HG02588 (cell line): ENCODE data around the gene SRSF4.

Source experiments
- ATAC-seq: cut with Tn5 transposase; IDR thresholded peaks from one replicate; pipeline ENCODE4 v1.9.1; 2021; ENCODE audit warnings: mild to moderate bottlenecking, moderate library complexity; ENCODE audit not compliant: unreplicated experiment

The SRSF4 gene

DNA sequence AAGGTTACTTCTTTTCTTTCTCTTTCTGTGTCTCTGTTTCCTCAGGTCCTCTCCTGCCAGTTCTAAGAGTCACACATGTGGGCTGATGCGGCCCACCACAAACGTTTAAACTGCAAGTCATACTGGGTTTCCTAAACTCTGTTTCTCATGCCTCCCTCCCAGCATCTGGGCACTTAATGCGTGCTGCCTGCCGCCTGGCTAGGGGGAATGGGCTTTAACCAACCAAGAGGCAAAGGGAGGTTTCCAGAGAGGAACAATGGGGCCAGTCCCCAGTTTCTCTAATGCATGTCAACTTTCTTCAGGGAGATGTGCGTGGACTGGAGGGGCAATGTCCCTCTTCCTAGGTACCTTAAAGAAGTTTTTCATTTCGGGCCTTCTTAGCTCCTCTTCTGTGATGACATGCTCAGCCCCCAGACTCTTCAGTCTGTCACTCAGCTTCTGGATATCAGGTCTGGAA lies 19.9 kb upstream of the SRSF4 start:
- no peak for ATAC-seq

DNA sequence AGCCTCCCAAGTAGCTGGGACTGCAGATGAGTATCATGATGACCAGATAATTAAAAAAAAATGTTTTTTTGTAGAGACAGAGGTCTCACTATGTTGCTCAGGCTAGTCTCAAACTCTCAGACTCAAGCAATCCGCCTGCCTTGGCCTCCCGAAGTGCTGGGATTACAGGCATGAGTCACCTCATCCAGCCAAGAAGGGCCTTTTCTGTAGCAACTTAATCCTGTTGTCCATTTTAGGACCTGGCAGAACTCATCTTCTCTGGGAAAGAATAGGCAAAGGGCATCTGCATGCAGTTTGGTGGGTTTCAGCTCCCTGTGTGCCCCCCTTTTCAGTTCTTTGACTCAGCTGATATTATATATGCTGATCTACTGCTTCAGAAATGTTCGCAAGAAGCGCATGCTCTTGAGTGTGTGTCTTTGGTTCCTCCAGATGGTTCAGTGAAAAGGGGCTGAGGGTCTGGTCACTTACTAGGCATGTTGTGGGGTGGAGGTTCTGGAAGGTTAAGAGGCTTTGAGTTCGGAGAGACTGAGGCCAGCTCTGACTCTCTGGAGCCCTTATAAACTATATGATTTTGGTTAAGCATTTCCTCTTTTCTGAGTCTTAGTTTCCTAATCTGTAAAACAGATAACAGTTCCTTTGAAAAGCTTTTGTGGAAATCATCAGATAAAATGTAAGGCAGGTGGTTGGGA lies 19.4 kb upstream of the SRSF4 start:
- no peak for ATAC-seq

DNA sequence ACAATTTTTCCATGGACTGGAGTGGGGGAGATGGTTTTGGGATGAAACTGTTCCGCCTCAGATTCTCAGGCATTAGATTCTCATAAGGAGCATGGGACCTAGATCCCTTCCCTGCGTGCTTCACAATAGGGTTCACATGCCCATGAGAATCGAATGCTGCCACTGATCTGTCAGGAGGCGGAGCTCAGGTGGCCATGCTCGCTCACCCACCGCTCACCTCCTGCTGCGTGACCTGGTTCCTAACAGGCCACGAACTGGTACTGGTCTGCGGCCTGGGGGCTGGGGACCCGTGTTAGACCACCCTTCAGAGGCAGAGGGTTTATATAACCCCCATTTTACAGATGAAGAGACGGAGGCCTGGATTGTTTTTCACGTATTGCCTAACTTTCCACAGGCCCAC lies 16.3 kb upstream of the SRSF4 start:
- ATAC-seq, result no peak

DNA sequence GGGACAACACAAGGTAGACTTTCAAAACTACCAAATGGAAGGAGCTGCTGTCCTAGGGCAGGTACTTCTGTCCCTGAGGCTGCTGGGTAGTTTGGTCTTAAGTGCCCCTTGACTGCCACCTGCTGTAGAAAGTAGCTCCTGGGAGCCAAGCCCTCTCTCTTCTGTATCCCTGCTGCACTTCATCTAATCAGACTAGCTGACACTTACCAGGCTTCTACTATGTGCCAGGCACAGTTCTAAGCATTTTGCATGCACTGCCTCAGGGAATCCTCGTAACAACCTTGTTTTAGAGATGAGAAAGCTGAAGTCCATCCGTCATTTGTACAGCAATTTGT lies 15.9 kb upstream of the SRSF4 start:
- ATAC-seq, result no peak

DNA sequence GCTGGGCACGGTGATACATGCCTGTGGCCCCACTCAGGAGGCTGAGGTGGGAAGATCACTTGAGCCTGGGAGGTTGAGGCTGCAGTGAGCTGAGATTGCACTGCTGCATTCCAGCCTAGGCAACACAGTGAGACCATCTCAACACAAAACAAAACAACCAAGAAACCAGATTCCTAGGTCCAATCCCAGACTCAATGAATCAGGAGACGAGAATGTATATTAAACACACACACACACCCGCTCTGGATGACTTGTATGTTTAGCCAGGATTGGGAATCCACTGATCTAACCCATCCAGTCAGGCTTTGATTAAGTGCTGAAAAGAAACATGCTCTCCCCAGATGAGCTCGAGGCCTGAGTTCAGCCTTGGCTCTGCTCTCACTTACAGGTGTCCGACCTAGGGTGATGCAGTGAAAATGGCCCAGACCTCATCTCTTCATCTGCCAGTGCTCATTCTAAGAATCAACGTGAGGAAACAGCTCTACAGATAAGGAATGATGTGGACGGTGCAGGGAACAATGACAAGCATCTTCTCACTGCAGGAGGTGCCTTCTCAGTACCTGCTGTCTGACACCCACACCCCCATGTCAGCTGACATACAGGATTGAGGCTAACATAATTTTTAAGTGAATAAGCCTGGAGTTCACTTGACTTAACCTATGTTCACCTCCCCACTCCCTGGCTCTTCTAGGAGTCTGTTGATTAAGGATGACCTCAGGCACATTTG lies 15.3 kb upstream of the SRSF4 start:
- no peak for ATAC-seq

DNA sequence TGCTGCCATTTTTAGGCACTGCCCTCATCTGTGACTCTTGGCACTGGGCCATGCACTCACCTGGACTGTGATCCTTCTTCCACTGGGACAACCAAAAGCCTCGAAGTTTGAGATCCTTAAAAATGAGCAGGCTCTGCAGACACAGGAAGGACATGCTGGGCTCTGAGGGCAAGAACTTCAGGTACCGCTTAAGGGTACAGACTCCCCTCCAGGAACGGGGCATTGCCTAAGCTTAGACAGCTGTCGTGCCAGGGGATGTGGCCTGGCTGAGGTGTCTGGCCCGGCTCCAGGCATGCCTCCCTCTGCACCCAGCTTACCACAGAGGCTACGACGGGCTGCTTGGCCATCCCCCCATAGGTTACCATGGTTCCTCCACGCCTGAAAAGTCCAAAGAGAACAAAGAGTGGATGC lies 14.2 kb upstream of the SRSF4 start:
- no peak for ATAC-seq

DNA sequence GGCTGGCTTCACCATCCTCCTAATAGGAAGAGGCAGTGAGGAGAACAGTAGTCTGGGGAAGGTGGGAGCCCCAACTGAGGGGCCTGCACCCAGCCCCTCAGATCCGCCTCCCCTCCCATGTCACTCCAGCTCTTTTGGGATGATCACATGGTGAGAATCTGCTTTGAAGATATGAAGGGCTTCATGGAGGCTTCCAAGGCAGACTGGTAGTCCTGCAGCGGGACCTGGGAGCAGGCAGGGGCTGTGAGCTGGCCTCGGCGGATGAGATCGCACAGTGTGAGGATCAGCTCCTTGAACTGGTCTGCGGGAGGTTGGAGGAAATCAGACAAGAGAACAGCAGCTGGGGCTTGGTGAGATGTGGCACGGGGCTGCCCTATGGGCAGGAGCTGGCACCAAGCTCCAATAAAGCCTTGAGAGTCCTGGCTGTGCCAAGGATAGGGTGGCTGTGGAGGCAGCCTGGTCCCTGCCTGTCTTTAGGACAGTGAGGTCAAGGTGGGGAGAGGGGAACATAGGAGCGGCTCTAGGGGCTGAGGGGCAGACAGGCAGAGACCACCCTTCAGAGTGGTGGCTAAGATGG lies 12.3 kb upstream of the SRSF4 start:
- ATAC-seq, result no peak

DNA sequence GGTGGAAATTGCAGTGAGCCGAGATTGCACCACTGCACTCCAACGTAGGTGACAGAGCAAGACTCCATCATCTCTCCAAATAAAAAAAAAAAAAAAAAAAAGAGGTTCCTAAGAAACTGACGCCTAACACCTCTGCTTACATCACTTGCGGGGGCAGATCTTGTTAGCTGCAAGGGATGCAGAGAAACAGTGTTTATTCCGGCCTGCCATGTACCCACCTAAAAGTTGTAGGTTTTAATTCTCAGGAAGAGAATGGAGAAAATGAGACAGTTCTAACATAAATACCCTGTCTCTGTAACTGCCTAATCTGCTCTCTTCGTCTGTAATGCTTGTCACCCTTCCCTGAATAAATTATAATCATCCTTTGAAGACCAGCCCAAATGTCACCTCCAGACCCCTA lies 9.0 kb upstream of the SRSF4 start:
- ATAC-seq, result no peak

DNA sequence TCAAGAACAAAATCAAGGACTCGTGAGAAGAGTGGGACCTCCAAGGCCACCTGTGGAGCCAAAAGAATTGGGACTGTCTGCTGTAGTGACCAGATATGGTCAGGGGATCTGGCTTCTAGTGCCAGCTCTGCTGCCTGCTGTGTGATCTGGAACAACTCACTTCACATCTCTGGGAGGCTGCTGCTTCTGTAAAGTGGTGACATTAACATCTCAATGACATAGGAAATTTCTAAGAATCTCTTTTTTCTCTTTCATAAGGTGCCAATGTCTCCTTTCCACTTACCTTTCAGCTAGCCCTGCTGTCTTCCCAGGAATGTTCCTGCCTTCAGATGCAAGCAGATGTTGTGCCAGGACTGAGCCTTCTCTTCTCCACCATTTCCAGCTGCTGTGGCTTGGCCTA lies 5.0 kb upstream of the SRSF4 start:
- ATAC-seq, result no peak

DNA sequence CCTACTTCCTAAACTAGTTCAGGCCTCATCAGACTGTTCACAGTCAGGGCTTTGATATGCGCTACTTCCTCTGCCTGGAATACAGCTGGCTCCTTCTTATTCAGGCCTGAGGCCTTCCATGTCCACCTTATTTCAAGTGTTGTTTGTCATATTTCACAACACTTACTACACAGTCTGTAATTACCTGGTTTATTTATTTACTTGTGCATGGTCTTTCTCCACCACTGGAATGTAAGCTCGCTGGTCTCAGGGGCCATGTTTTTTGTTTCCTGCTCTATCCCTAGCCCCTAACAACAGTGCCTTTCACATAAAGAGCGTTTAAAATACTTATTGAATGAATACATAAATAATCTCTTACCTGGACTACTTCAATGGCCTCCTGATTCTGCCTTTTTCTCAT lies 4.6 kb upstream of the SRSF4 start:
- no peak for ATAC-seq

DNA sequence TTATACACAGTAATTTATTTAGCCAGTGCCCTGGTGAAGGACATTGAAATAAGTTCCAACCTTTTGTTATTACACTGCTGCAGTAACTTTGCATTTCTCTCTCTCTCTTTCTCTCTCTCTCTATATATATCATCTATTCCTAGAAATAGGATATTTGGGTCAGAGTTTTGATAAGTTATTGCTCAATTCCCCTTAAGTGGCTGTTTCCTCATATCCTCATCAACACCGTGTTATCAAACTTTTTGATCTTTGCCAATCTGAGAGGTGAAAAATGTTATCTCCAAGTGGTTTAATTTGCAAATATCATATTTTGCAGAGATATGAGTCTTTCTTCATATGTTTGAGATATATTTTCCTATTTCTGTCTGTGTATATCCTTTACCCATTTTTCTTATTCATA lies 1.6 kb upstream of the SRSF4 start:
- no peak for ATAC-seq

DNA sequence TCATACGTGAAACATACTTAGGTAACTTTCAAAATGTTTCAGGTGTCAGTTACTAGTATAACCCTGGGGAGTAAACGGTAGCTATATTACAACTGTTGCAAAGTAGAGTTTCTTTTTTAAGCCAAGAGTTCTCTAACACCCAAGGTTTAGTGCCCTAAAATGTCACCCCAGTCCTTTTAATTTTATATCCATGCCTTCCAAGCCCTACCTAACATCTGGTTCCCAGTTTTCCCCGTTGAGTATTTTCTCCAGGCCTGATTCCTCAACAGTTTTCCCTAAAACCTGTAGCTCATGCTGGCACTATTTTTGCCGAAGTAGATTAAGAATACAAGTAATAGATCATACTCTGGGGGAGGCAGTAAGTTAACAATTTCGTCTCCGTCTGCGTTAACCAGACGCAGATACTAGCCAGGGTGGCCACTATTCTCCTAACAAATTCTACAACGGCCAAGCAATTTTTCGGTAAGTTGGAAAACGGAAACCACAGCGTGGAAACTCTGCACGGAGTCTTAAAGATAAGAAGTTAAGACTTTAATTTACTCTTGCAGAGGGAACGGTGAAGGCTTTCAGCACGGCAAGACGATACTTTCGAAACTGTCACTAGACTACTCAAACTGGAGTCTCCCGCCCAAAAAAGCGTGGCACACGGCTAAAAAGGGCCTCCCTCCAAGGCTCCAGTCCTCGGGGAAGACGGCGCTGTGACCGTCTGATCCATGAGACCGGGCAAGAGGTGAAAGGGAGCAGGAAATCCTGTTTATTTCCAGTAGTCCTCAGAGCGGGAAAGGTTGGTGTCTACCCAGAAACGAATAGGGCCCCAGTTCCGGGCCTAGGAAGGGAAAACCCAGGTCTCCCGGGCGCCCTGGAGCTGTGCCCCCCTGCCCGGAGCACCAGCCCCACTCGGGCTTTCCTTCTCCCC lies 945 bp downstream of the SRSF4 start:
- ATAC-seq, result no peak

DNA sequence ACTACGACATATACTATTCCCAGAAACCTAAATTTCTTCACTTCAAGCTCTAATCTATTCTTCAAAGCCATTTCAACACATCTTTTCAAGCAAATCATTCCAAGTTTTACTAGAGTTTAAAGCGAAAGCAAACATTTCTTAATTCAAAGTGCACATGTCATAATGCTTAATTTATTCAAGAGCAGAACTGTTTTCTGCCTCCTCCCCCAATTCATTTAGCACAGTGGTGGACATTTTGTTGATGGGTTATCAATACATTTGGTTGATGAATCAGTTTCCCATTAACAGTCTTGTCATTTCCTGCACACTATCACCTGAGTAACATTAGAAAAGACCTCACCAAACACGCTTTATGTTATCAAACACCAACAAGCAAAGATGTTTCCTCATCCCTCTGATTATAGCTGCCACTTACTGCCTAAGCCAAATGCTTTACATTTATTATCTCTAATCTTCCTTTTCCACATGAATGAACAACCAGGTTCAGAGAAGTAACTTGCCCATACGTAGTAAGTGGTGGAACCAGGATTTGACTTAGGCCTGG lies 2.0 kb downstream of the SRSF4 start:
- ATAC-seq, result no peak

DNA sequence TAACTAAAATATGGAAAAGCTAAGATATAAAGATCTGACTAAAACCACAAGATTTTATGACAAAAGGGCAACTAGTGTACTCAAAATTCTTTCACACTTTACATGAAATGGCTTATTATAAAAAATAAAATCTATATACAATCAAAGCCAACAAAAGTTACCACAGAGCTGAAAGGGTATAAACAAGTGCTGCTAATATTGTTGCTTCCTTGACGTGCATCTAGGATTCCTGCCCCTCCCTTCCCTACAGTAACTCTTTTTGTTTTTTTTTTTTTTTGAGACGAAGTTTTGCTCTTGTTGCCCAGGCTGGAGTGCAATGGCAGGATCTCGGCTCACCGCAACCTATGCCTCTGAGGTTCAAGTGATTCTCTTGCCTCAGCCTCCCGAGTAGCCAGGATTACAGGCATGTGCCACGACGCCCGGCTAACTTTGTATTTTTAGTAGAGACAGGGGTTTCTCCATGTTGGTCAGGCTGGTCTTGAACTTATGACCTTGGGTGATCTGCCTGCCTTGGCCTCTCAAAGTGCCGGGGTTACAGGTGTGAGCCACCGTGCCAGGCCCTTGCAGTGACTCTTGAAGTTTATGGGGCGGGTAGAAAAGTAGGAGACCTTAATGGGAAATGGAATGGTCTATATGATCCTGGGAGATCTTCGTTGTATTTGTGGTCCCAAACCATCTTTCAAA lies 4.5 kb downstream of the SRSF4 start:
- no peak for ATAC-seq

DNA sequence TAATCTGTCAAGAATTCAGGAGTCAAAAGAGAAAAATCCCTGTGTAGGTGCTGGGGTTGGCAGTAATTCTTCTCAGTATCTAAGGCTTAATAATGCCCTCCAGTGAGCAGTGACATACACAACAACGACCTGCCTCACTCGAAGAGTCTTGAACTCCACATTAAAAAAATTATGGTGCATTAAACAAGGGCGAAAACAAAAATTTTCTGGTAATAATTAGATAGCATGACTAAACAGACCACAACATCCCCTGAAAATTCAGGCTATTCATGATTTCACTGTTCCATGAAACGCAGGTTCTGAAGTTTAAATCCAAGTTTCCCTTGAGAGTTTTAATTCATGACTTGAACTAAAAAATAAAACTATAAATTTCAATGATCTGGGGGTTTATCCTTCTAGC lies 5.1 kb downstream of the SRSF4 start:
- no peak for ATAC-seq

DNA sequence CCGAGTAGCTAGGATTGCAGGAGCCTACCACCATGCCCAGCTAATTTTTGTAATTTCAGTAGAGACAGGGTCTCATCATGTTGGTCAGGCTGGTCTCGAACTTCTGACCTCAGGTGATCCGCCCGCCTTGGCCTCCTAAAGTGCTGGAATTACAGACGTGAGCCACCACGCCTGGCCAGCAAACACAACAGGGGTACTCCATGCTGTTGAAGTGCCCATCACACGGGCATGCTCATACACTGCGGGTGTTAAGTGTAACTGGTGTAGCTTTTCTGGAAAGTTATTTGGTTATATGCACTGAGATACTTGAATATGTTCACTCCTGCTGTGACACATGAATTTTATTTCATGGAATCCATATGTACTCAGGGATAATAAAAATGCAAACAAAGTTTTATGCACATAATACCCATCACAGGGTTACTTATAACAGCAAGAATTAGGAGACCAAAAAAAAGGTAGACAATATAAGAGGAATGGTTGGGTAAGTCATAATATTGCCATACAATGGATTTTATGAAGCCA lies 9.2 kb downstream of the SRSF4 start:
- ATAC-seq, result no peak

DNA sequence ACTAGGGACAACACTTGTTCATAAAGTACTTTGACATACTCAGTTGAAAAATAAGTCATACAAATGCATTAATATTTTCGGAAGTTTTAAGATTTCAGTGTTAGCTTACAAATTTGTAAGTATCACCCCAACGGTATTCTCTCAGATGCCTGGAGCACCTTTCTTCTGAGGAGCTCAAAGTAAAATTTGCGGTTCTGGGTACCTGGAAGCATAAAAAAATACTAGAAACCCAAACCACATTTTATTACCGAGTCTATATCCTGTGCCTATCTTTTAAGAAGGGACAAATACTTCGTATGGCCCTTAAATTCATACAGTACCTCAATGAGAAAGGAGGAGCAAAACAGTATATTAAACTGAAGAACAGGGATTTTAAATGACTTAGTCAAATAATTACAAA lies 10.2 kb downstream of the SRSF4 start:
- ATAC-seq, result no peak

DNA sequence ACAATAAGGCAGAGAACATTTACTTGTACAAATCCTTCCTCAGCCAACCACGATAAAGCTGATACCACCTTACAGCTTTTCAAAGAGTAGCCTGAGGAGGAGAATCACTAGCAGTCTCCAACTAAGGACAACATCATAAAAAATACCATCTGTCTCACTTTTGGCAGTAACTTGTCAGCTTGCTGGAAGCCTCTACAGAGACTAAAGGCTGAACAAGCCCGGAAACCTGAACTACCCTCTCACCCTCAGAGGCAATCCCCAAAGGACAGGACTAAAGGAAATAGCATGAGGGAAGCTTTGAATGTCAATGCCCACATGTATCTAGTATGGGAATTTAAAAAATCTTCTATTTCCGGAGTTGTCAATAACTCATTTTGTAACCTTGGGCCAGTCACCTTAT lies 10.6 kb downstream of the SRSF4 start:
- no peak for ATAC-seq

DNA sequence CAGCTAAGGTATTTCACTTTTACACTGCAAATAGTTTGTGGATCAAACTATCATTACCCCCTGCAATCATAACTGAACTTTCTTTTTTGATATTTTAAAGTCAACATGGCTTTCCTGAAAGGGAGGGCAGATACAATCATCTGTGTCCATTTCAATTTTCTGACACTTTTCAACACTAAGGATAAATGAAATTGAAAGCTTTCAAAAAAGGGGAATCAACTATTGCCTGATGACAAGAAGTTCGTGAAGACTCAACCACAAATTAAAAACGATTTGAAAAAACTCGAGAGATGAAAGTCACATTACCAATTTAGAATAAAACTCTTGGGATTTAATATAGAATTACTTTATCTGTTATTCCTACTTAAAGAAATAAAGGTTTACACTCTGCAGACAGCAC lies 11.7 kb downstream of the SRSF4 start:
- no peak for ATAC-seq

DNA sequence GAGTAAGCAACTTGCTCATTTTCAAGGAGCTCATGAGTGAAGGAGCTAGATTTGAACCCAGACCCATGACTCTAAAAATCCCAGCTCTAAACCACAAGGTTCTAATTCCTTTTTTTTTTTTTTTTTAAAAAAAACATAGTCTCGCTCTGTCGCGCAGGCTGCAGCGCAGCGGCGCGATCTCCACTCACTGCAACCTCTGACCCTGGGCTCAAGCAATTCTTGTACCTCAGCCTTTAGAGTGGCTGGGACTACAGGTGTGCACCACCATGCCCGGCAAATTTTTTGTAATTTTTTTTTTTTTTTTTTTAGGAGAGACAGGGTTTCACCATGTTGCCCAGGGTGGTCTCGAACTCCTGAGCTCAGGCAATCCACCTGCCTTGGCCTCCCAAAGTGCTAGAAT lies 13.8 kb downstream of the SRSF4 start:
- no peak for ATAC-seq
